Subcutaneous abdominal adipose tissue (tissue), 5 donors: ENCODE measurements around the gene U2AF2.

ENCODE experiments used
- H3K27ac ChIP-seq: one replicate; pipeline ENCODE4 v1.7.0; 2013; ENCODE audit warnings: low read depth, mild to moderate bottlenecking, inconsistent platforms, low read length, moderate library complexity
- H3K27me3 ChIP-seq, 5 donors: one replicate each; pipeline ENCODE4 v1.7.0; 2013; ENCODE audit warnings: low read length in 5 of 5, inconsistent platforms in 1 of 5; ENCODE audit not compliant: control insufficient read depth in 5 of 5, insufficient read depth in 4 of 5
- H3K36me3 ChIP-seq, 5 donors: one replicate each; pipeline ENCODE4 v1.7.0; 2013; ENCODE audit warnings: low read length in 5 of 5; ENCODE audit not compliant: control insufficient read depth in 5 of 5, insufficient read depth in 5 of 5
- H3K4me1 ChIP-seq, 5 donors: one replicate each; pipeline ENCODE4 v1.7.0; 2013; ENCODE audit warnings: low read length in 5 of 5, mild to moderate bottlenecking in 3 of 5, moderate library complexity in 1 of 5; ENCODE audit not compliant: control insufficient read depth in 5 of 5, insufficient read depth in 5 of 5
- H3K4me3 ChIP-seq, 5 donors: one replicate each; pipeline ENCODE4 v1.7.0; 2013; ENCODE audit warnings: low read length in 5 of 5, low read depth in 1 of 5
- H3K9ac ChIP-seq, 5 donors: one replicate each; pipeline ENCODE4 v1.7.0; 2013; ENCODE audit warnings: low read length in 5 of 5, mild to moderate bottlenecking in 4 of 5, moderate library complexity in 3 of 5
- H3K9me3 ChIP-seq, 5 donors: one replicate each; pipeline ENCODE4 v1.7.0; 2013; ENCODE audit warnings: low read length in 5 of 5; ENCODE audit not compliant: control insufficient read depth in 5 of 5
- donor health status: healthy.
- donor health status: healthy.
- donor health status: healthy.
- donor health status: healthy.
- donor health status: healthy.

The U2AF2 gene

GRCh38 chr19:55720214-55720746 lies 65.4 kb downstream of the U2AF2 start:
- peaks cover 0 to 30% (median 10%) of the 10 kb centered on the region in 5 donors for H3K27me3 ChIP-seq
- no peak overlapping the region for H3K4me3 ChIP-seq
- H3K4me1 ChIP-seq: no peaks in the 10 kb centered on the region
- H3K9me3 ChIP-seq: peaks cover 0 to 14% (median 7%) of the 10 kb centered on the region in 5 donors
- no peak overlapping the region for H3K27ac ChIP-seq
- no peaks in the 10 kb centered on the region for H3K36me3 ChIP-seq
- H3K9ac ChIP-seq: no peak overlapping the region

GRCh38 chr19:55720801-55721200 lies 66.0 kb downstream of the U2AF2 start:
- H3K36me3 ChIP-seq: no peaks in the 10 kb centered on the region
- H3K4me3 ChIP-seq: no peak overlapping the region
- no peak overlapping the region for H3K27ac ChIP-seq
- H3K9me3 ChIP-seq: peaks cover 0 to 14% (median 7%) of the 10 kb centered on the region in 5 donors
- peaks cover 0 to 30% (median 10%) of the 10 kb centered on the region in 5 donors for H3K27me3 ChIP-seq
- no peaks in the 10 kb centered on the region for H3K4me1 ChIP-seq
- H3K9ac ChIP-seq: no peak overlapping the region

GRCh38 chr19:55723491-55723890 lies 68.7 kb downstream of the U2AF2 start:
- no peak overlapping the region for H3K9ac ChIP-seq
- H3K4me3 ChIP-seq: no peak overlapping the region
- H3K36me3 ChIP-seq: no peaks in the 10 kb centered on the region
- peaks cover 0 to 14% (median 7%) of the 10 kb centered on the region in 5 donors for H3K9me3 ChIP-seq
- peaks cover 0 to 16% (median 5%) of the 10 kb centered on the region in 5 donors for H3K27me3 ChIP-seq
- H3K4me1 ChIP-seq: no peaks in the 10 kb centered on the region
- H3K27ac ChIP-seq: no peak overlapping the region
